ENCODE data around the gene NPIPA1.
"Not testable (repeated sequence)": the region's sequence is repeated elsewhere in the genome, so short reads cannot be mapped to it uniquely, and the experiment has no call there.

DNA sequence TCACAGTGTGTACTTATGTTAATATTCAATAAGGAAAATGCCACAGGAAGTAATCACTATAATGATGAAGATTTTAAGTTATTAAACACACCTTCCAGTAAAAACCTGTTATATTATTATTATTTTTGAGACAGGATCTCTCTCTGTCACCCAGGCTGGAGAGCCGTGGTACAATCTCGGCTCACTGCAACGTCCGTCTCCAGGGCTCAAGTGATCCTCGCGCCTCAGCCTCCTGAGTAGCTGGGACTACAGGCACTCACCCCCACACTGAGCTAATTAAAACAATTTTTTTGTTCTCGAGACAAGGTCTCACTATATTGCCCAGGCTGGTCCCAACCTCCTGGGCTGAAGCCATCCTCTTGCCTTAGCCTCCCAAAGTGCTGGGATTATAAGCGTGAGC lies 41.0 kb downstream of the NPIPA1 start:
- TF ChIP-seq, protein P1, sequence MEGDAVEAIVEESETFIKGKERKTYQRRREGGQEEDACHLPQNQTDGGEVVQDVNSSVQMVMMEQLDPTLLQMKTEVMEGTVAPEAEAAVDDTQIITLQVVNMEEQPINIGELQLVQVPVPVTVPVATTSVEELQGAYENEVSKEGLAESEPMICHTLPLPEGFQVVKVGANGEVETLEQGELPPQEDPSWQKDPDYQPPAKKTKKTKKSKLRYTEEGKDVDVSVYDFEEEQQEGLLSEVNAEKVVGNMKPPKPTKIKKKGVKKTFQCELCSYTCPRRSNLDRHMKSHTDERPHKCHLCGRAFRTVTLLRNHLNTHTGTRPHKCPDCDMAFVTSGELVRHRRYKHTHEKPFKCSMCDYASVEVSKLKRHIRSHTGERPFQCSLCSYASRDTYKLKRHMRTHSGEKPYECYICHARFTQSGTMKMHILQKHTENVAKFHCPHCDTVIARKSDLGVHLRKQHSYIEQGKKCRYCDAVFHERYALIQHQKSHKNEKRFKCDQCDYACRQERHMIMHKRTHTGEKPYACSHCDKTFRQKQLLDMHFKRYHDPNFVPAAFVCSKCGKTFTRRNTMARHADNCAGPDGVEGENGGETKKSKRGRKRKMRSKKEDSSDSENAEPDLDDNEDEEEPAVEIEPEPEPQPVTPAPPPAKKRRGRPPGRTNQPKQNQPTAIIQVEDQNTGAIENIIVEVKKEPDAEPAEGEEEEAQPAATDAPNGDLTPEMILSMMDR (IDR thresholded peaks at IDR 0.05; ENCODE audit: low read depth, low read length): not testable (repeated sequence)
- not testable (repeated sequence) for TF ChIP-seq POLR2A (IDR thresholded peaks at IDR 0.05; ENCODE audit: extremely low read depth, insufficient read length); MYC (IDR thresholded peaks at IDR 0.05; ENCODE audit: low read depth, low read length)
